ENCODE results near the gene CHRNA4. TPM values are rescaled to one million over a fixed set of nuclear protein-coding genes. Genes with fewer than 3 reads are reported as not detected.
"Not testable (repeated sequence)": the region's sequence is repeated elsewhere in the genome, so short reads cannot be mapped to it uniquely, and the experiment has no call there.

CHRNA4 gene
- total RNA-seq, 2 experiments from 2014 or later = not detected

- ATAC-seq (peak; percentile 65), DNase-seq (peak; percentile 27)
- peaks cover 18% of the 10 kb centered on the region for H3K9me3 Mint-ChIP-seq
- H3K27ac Mint-ChIP-seq = no peak overlapping the region
- ChIA-PET POLR2A (interaction anchor here (0.9 kb wide), 1 partner anchor 165 kb away, joined by 3 read pairs; no protein-coding TSS in a partner anchor), CTCF (interaction anchor here (0.6 to 3.0 kb wide), 12 partner anchors 9 to 158 kb away, joined by 3 to 42 read pairs (median 4); no protein-coding TSS in a partner anchor)
- no peaks in the 10 kb centered on the region for H3K36me3 Mint-ChIP-seq (ENCODE audit: low read depth)
- intact Hi-C loops (cut with micrococcal nuclease) = loop anchor here (5.0 to 10.0 kb wide), 2 partner anchors 75 to 157 kb away; no protein-coding TSS in a partner anchor
- TF ChIP-seq CTCF (IDR thresholded peaks at IDR 0.05) = peak; percentile 99
- no peaks in the 10 kb centered on the region for H3K4me1 Mint-ChIP-seq (ENCODE audit: low read depth)
- H3K4me3 Mint-ChIP-seq = no peak overlapping the region
- peaks cover 11% of the 10 kb centered on the region for H3K27me3 Mint-ChIP-seq
These were observed 20.8 kb upstream of the CHRNA4 start for GRCh38 chr20:63381781-63382431.

- ChIA-PET POLR2A (no interaction called here), CTCF (interaction anchor here (0.7 to 3.0 kb wide), 5 partner anchors 13 to 197 kb away, joined by 3 to 42 read pairs (median 3); no protein-coding TSS in a partner anchor)
- Mint-ChIP-seq H3K4me3 (no peak overlapping the region), H3K27me3 (peaks cover 13% of the 10 kb centered on the region), H3K4me1 (ENCODE audit: low read depth) (no peaks in the 10 kb centered on the region), H3K9me3 (peaks cover 5% of the 10 kb centered on the region), H3K36me3 (ENCODE audit: low read depth) (no peaks in the 10 kb centered on the region), H3K27ac (no peak overlapping the region)
- no peak for TF ChIP-seq CTCF (IDR thresholded peaks at IDR 0.05)
- intact Hi-C loops (cut with micrococcal nuclease) = loop anchor here (5.0 to 10.0 kb wide), 2 partner anchors 73 to 156 kb away; no protein-coding TSS in a partner anchor
- ATAC-seq (peak; percentile 12), DNase-seq (no peak)
These were observed 19.3 kb upstream of the CHRNA4 start for GRCh38 chr20:63380346-63380870.

GRCh38 chr20:63379872-63380271 is 18.7 kb upstream of the CHRNA4 start:
- H3K9me3 Mint-ChIP-seq; H3K4me3 Mint-ChIP-seq; H3K36me3 Mint-ChIP-seq (ENCODE audit: low read depth); H3K4me1 Mint-ChIP-seq (ENCODE audit: low read depth); POLR2A ChIA-PET; H3K27ac Mint-ChIP-seq; DNase-seq: not testable (repeated sequence)
- ATAC-seq = peak; percentile 22
- CTCF ChIA-PET = interaction anchor here (2.5 to 3.0 kb wide), 2 partner anchors 71 to 156 kb away, joined by 33 to 42 read pairs; no protein-coding TSS in a partner anchor
- intact Hi-C loops (cut with micrococcal nuclease) = loop anchor here (5.0 to 10.0 kb wide), 2 partner anchors 73 to 155 kb away; no protein-coding TSS in a partner anchor
- peaks cover 13% of the 10 kb centered on the region for H3K27me3 Mint-ChIP-seq

- Mint-ChIP-seq H3K4me1 (ENCODE audit: low read depth) (no peaks in the 10 kb centered on the region), H3K9me3 (no peaks in the 10 kb centered on the region), H3K27me3 (peaks cover 13% of the 10 kb centered on the region), H3K4me3 (no peak overlapping the region), H3K27ac (no peak overlapping the region), H3K36me3 (ENCODE audit: low read depth) (no peaks in the 10 kb centered on the region)
- POLR2A ChIA-PET = no interaction called here
- TF ChIP-seq CTCF (IDR thresholded peaks at IDR 0.05) = no peak
- CTCF ChIA-PET = interaction anchor here (0.8 to 2.7 kb wide), 2 partner anchors 13 to 155 kb away, joined by 3 to 11 read pairs; no protein-coding TSS in a partner anchor
- intact Hi-C loops (cut with micrococcal nuclease) = no loop called here
- no peak for ATAC-seq
- no peak for DNase-seq
These were observed 18.1 kb upstream of the CHRNA4 start for GRCh38 chr20:63379296-63379695.

GRCh38 chr20:63378626-63379025 is 17.5 kb upstream of the CHRNA4 start:
- Mint-ChIP-seq H3K36me3 (ENCODE audit: low read depth) (no peaks in the 10 kb centered on the region), H3K4me1 (ENCODE audit: low read depth) (no peaks in the 10 kb centered on the region), H3K27ac (no peak overlapping the region), H3K27me3 (peaks cover 13% of the 10 kb centered on the region), H3K4me3 (no peak overlapping the region), H3K9me3 (no peaks in the 10 kb centered on the region)
- DNase-seq = no peak
- ATAC-seq = no peak
- TF ChIP-seq CTCF (IDR thresholded peaks at IDR 0.05) = no peak
- intact Hi-C loops (cut with micrococcal nuclease) = no loop called here
- ChIA-PET POLR2A (no interaction called here), CTCF (interaction anchor here (0.8 to 2.7 kb wide), 3 partner anchors 12 to 155 kb away, joined by 3 to 11 read pairs (median 4); no protein-coding TSS in a partner anchor)
